Endothelial cell of umbilical vein (primary cell): ENCODE data around the gene IGSF9B. TPM values are rescaled to one million over a fixed set of nuclear protein-coding genes. Genes with fewer than 3 reads are reported as not detected.

Source experiments
- BruUV-seq: library from RNA; stranded (reverse); fragments of 400-500 nt; replicated peaks from 2 replicates; lab custom pipeline; 2021; lab: Mats Ljungman, UMichigan
- CTCF ChIA-PET: fragments of 300-600, 350-600 bp; sonication (Branson Sonifier 250); formaldehyde crosslinking; loops from one replicate; lab custom pipeline; 2021; ENCODE audit warnings: antibody characterized with exemption, inconsistent platforms; lab: Charles Lee
- POLR2A ChIA-PET: fragments of 300-600, 350-600 bp; sonication (Branson Sonifier 250); formaldehyde crosslinking; loops from one replicate; lab custom pipeline; 2021; ENCODE audit warnings: antibody characterized with exemption, inconsistent platforms; lab: Charles Lee
- DNase-seq: peaks from one replicate; pipeline ENCODE4 v3.0.0-alpha.2; 2011; ENCODE audit warnings: low read depth, low spot score
- FAIRE-seq: peaks from 2 replicates; lab custom pipeline; 2011; peaks lifted over from hg19 to GRCh38; lab: Jason Lieb, UNC
- H2AFZ ChIP-seq: 2 replicates; pipeline ENCODE4 v1.6.0; 2012; ENCODE audit warnings: low read depth, low read length, control low read depth, inconsistent platforms
- H3K27ac ChIP-seq: 2 replicates; pipeline ENCODE4 v1.5.1; 2011; ENCODE audit warnings: low read depth, mild to moderate bottlenecking, control low read depth, low read length, moderate library complexity; ENCODE audit not compliant: insufficient read depth
- H3K27me3 ChIP-seq, 2 experiments: 2 replicates each; pipeline versions ENCODE4 v1.6.0 to v1.6.1; 2011; ENCODE audit warnings: low read length in 2 of 2, mixed read lengths in 1 of 2; ENCODE audit not compliant: control insufficient read depth in 2 of 2, insufficient read depth in 2 of 2
- H3K36me3 ChIP-seq, 2 experiments: 2 replicates in 1 of 2; 3 replicates in 1 of 2; pipeline ENCODE4 v1.5.1; 2011; ENCODE audit warnings: low read length in 2 of 2, mild to moderate bottlenecking in 1 of 2, moderate library complexity in 1 of 2; ENCODE audit not compliant: control insufficient read depth in 2 of 2, insufficient read depth in 2 of 2; ENCODE audit errors: extremely low read depth in 1 of 2
- H3K4me1 ChIP-seq: 3 replicates; pipeline ENCODE4 v1.5.1; 2011; ENCODE audit warnings: mild to moderate bottlenecking, low read length; ENCODE audit not compliant: control insufficient read depth, insufficient read depth; ENCODE audit errors: extremely low read depth
- H3K4me2 ChIP-seq: 2 replicates; pipeline ENCODE4 v1.6.1; 2011; ENCODE audit warnings: low read length, control low read depth, mixed read lengths; ENCODE audit not compliant: insufficient read depth
- H3K4me3 ChIP-seq, 3 experiments: fragments of 200-600 bp in 1 of 3; sonication (generic), shearing (Covaris generic) in 1 of 3; replicated peaks in 1 of 3; 2 replicates each; pipeline ENCODE4 v1.5.1; 2011 to 2016; ENCODE audit warnings: control low read depth in 3 of 3, low read length in 3 of 3, mild to moderate bottlenecking in 2 of 3, inconsistent platforms in 1 of 3, low read depth in 1 of 3, moderate library complexity in 1 of 3; ENCODE audit not compliant: insufficient read depth in 1 of 3
- H3K79me2 ChIP-seq: 2 replicates; pipeline ENCODE4 v1.6.0; 2012; ENCODE audit warnings: low read length, inconsistent platforms; ENCODE audit not compliant: control insufficient read depth, insufficient read depth
- H3K9ac ChIP-seq: replicated peaks from 2 replicates; pipeline ENCODE3; 2011; ENCODE audit warnings: low read length, control low read depth; ENCODE audit not compliant: insufficient read depth; ENCODE audit errors: extremely low read depth
- H3K9me1 ChIP-seq: replicated peaks from 3 replicates; pipeline ENCODE4 v1.6.0; 2011; ENCODE audit warnings: mild to moderate bottlenecking, low read length; ENCODE audit not compliant: control insufficient read depth, insufficient read depth; ENCODE audit errors: extremely low read depth
- H3K9me3 ChIP-seq: replicated peaks from 2 replicates; pipeline ENCODE4 v1.5.1; 2012; ENCODE audit warnings: low read length, inconsistent platforms; ENCODE audit not compliant: control insufficient read depth, insufficient read depth
- H4K20me1 ChIP-seq: replicated peaks from 2 replicates; pipeline ENCODE3; 2011; ENCODE audit warnings: mild to moderate bottlenecking, low read length; ENCODE audit not compliant: control insufficient read depth, insufficient read depth; ENCODE audit errors: extremely low read depth
- EZH2 ChIP-seq: IDR thresholded peaks from 2 replicates; pipeline ENCODE4 v1.6.1; 2012; ENCODE audit warnings: borderline replicate concordance, low read depth, mild to moderate bottlenecking, moderate library complexity, low read length, inconsistent platforms; ENCODE audit not compliant: severe bottlenecking
- FOS ChIP-seq: IDR thresholded peaks from 2 replicates; pipeline ENCODE4 v1.6.1; 2011; ENCODE audit warnings: mild to moderate bottlenecking, low read length, moderate library complexity, borderline replicate concordance; ENCODE audit not compliant: insufficient read depth
- JUN ChIP-seq: IDR thresholded peaks from 2 replicates; pipeline ENCODE4 v1.6.1; 2011; ENCODE audit warnings: borderline replicate concordance, low read depth; ENCODE audit not compliant: insufficient read length, insufficient read depth
- MYC ChIP-seq: IDR thresholded peaks from one replicate; pipeline ENCODE4 v1.6.1; 2011; ENCODE audit warnings: mild to moderate bottlenecking, low read depth, low read length
- POLR2A ChIP-seq: IDR thresholded peaks from 2 replicates; pipeline ENCODE4 v1.6.1; 2012; ENCODE audit warnings: low read depth, mild to moderate bottlenecking, control low read depth, low read length
- POLR2AphosphoS5 ChIP-seq: IDR thresholded peaks from 2 replicates; pipeline ENCODE4 v1.6.1; 2012; ENCODE audit warnings: low read depth, mild to moderate bottlenecking, control low read depth, low read length, moderate library complexity; ENCODE audit not compliant: insufficient read depth
- dilution Hi-C: fragments of 300-500 bp; cut with MboI; formaldehyde crosslinking; loops from one replicate; pipeline ENCODE4 v1.15.0; 2019; ENCODE audit warnings: low sequenced_read_pairs; ENCODE audit not compliant: extremely low pct_ligation_motif_present
- intact Hi-C: fragments of 100-400 bp; cut with micrococcal nuclease; formaldehyde crosslinking; loops from one replicate; pipeline ENCODE4 v1.10.0; 2022
- polyA plus RNA-seq, 4 experiments: library from polyadenylated mRNA; depleted of rRNA in 3 of 4; stranded (reverse) in 3 of 4; unstranded in 1 of 4; fragments of >200 nt; gene quantifications; 2 replicates each; pipeline versions ENCODE4 v1.2.1 to v1.2.3, GENCODE V29; 2011 to 2012; ENCODE audit warnings: missing spikeins in 1 of 4
- total RNA-seq: library from RNA; stranded (reverse); gene quantifications from 2 replicates; pipeline ENCODE4 v1.2.3, GENCODE V29; 2021
- TF ChIP-seq, protein P1 (sequence below), 2 donors: IDR thresholded peaks; 1 replicate in 1 of 2; 2 replicates in 1 of 2; pipeline ENCODE4 v1.5.1; 2011; ENCODE audit warnings: low read length in 2 of 2, mild to moderate bottlenecking in 2 of 2, moderate library complexity in 2 of 2, control low read depth in 1 of 2, inconsistent platforms in 1 of 2, low read depth in 1 of 2; ENCODE audit not compliant: insufficient read depth in 1 of 2; ENCODE audit errors: extremely low read depth in 1 of 2
- TF ChIP-seq, protein P2 (sequence below): IDR thresholded peaks from 2 replicates; pipeline ENCODE4 v1.6.1; 2011; ENCODE audit not compliant: insufficient read depth, insufficient read length

Gene IGSF9B
- total and polyA plus RNA-seq, 2 donors (not counting 3 experiments of a cell fraction or from before 2014, with no cell fraction given): 0.15 to 0.18 TPM

DNA sequence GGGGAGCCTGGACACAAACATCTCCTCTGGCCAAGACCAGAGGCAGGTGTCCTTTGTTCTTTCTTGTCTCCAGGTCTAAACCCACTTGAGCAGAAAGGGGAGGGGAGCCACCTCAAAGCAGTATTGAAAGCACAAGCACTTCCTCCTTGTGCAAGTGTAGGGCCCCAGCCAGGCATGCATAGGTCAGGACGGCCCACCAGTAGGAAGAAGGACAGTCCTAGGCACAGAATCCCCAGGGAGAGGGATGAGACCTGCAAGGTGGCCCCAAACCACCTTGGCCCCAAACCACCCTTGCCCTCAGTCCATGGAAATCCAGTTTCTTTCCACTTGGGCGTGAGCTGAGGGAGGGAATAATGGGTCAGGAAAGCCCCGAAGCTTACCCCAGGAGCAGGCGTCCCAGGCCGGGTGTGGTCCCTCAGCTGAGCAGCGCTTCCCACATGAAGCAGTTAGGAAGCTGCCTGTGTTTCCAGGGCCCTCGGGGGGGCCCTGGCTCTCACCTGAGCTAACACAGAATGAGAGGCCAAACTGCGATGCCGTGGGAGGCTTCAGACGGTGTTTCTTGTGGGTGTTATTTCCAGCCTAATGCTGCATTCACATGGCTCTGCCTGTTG lies 20.4 kb upstream of the IGSF9B start:
- intact Hi-C loops: no loop called here

More for the DNA sequence above, 20.4 kb upstream of the IGSF9B start:
- FAIRE-seq (no peak), DNase-seq (no peak)
- Histone ChIP-seq H3K27me3 (no peaks in the 10 kb centered on the region), H3K4me3 (no peak overlapping the region), H3K9me3 (no peaks in the 10 kb centered on the region), H3K4me1 (no peaks in the 10 kb centered on the region), H3K36me3 (no peaks in the 10 kb centered on the region), H2AFZ (no peak overlapping the region), H3K9me1 (no peaks in the 10 kb centered on the region), H3K27ac (no peak overlapping the region), H4K20me1 (no peaks in the 10 kb centered on the region), H3K4me2 (no peak overlapping the region), H3K79me2 (no peaks in the 10 kb centered on the region), H3K9ac (no peak overlapping the region)
- TF ChIP-seq, protein P1, sequence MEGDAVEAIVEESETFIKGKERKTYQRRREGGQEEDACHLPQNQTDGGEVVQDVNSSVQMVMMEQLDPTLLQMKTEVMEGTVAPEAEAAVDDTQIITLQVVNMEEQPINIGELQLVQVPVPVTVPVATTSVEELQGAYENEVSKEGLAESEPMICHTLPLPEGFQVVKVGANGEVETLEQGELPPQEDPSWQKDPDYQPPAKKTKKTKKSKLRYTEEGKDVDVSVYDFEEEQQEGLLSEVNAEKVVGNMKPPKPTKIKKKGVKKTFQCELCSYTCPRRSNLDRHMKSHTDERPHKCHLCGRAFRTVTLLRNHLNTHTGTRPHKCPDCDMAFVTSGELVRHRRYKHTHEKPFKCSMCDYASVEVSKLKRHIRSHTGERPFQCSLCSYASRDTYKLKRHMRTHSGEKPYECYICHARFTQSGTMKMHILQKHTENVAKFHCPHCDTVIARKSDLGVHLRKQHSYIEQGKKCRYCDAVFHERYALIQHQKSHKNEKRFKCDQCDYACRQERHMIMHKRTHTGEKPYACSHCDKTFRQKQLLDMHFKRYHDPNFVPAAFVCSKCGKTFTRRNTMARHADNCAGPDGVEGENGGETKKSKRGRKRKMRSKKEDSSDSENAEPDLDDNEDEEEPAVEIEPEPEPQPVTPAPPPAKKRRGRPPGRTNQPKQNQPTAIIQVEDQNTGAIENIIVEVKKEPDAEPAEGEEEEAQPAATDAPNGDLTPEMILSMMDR (IDR thresholded peaks at IDR 0.05; ENCODE audit: extremely low read depth in 1 of 2, insufficient read depth in 1 of 2, low read depth in 1 of 2, low read length in 2 of 2): no peak
- no peak for TF ChIP-seq EZH2
- no peak for TF ChIP-seq JUN
- no peak for TF ChIP-seq MYC
- no peak for TF ChIP-seq POLR2AphosphoS5
- no peak for TF ChIP-seq FOS
- TF ChIP-seq POLR2A: no peak
- TF ChIP-seq, protein P2, sequence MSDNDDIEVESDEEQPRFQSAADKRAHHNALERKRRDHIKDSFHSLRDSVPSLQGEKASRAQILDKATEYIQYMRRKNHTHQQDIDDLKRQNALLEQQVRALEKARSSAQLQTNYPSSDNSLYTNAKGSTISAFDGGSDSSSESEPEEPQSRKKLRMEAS: no peak
- dilution Hi-C loops: no loop called here
- ChIA-PET POLR2A (no interaction called here), CTCF (interaction anchor here (0.6 kb wide), 1 partner anchor 13 kb away, joined by 3 read pairs; no protein-coding TSS in a partner anchor)
- no TSS peak for BruUV-seq
